Neuronal stem cell (in vitro differentiated cells): ENCODE results near the gene RRAS.

Experiments used
- DNase-seq: peaks from one replicate; pipeline ENCODE4 v3.0.0-alpha.2; 2013; ENCODE audit warnings: low spot score
- H2AFZ ChIP-seq: one replicate; pipeline ENCODE4 v1.6.1; 2013; ENCODE audit warnings: mild to moderate bottlenecking, low read length, inconsistent platforms
- H2AK5ac ChIP-seq: 2 replicates; pipeline ENCODE4 v1.6.1; 2013; ENCODE audit warnings: low read depth, mild to moderate bottlenecking, inconsistent platforms, low read length, moderate library complexity, mixed read lengths
- H2BK120ac ChIP-seq: 2 replicates; pipeline ENCODE4 v1.6.1; 2013; ENCODE audit warnings: low read depth, mild to moderate bottlenecking, inconsistent platforms, low read length, moderate library complexity, mixed read lengths
- H2BK12ac ChIP-seq: one replicate; pipeline ENCODE4 v1.6.1; 2013; ENCODE audit warnings: low read length, inconsistent platforms
- H2BK15ac ChIP-seq: 2 replicates; pipeline ENCODE4 v1.6.1; 2013; ENCODE audit warnings: mild to moderate bottlenecking, low read length, inconsistent platforms, mixed read lengths
- H2BK5ac ChIP-seq: one replicate; pipeline ENCODE4 v1.6.1; 2013; ENCODE audit warnings: inconsistent platforms, mild to moderate bottlenecking, low read length, moderate library complexity
- H3K14ac ChIP-seq: one replicate; pipeline ENCODE4 v1.6.1; 2013; ENCODE audit warnings: low read length, inconsistent platforms
- H3K18ac ChIP-seq: 2 replicates; pipeline ENCODE4 v1.6.1; 2013; ENCODE audit warnings: low read length, inconsistent platforms
- H3K23ac ChIP-seq: 2 replicates; pipeline ENCODE4 v1.6.1; 2013; ENCODE audit warnings: low read depth, mild to moderate bottlenecking, mixed read lengths, low read length, inconsistent platforms; ENCODE audit not compliant: poor library complexity
- H3K27ac ChIP-seq: replicated peaks from 3 replicates; pipeline ENCODE4 v1.5.1; 2013; ENCODE audit warnings: low read length, inconsistent platforms
- H3K27me3 ChIP-seq, 3 experiments: 2 replicates each; pipeline ENCODE4 v1.6.1; 2013; ENCODE audit warnings: low read length in 3 of 3, mild to moderate bottlenecking in 2 of 3, inconsistent platforms in 1 of 3, low read depth in 1 of 3, mixed read lengths in 1 of 3, moderate library complexity in 1 of 3; ENCODE audit not compliant: control insufficient read depth in 3 of 3, insufficient read depth in 3 of 3
- H3K36me3 ChIP-seq, 2 donors: replicated peaks in 1 of 2; 2 replicates each; pipeline ENCODE4 v1.6.1; 2013; ENCODE audit warnings: low read length in 2 of 2; ENCODE audit not compliant: control insufficient read depth in 2 of 2, insufficient read depth in 2 of 2
- H3K4ac ChIP-seq: 2 replicates; pipeline ENCODE4 v1.6.1; 2013; ENCODE audit warnings: inconsistent platforms, mild to moderate bottlenecking, low read length, moderate library complexity
- H3K4me1 ChIP-seq, 2 donors: 1 replicate in 1 of 2; 2 replicates in 1 of 2; pipeline ENCODE4 v1.6.1; 2013; ENCODE audit warnings: low read length in 2 of 2, low read depth in 1 of 2; ENCODE audit not compliant: control insufficient read depth in 2 of 2, insufficient read depth in 1 of 2
- H3K4me2 ChIP-seq: one replicate; pipeline ENCODE4 v1.6.1; 2013; ENCODE audit warnings: mild to moderate bottlenecking, low read length, inconsistent platforms; ENCODE audit not compliant: insufficient read depth, poor library complexity, severe bottlenecking
- H3K4me3 ChIP-seq, 2 donors: 2 replicates each; pipeline ENCODE4 v1.5.1; 2013; ENCODE audit warnings: low read length in 2 of 2, mild to moderate bottlenecking in 2 of 2, inconsistent platforms in 1 of 2, moderate library complexity in 1 of 2
- H3K79me1 ChIP-seq: one replicate; pipeline ENCODE4 v1.6.1; 2013; ENCODE audit warnings: low read depth, mild to moderate bottlenecking, inconsistent platforms, low read length, moderate library complexity
- H3K9ac ChIP-seq: one replicate; pipeline ENCODE4 v1.6.1; 2013; ENCODE audit warnings: mild to moderate bottlenecking, low read depth, low read length, inconsistent platforms; ENCODE audit not compliant: poor library complexity
- H3K9me3 ChIP-seq, 2 donors: replicated peaks in 1 of 2; 2 replicates each; pipeline versions ENCODE3 to v1.6.1; 2013; ENCODE audit warnings: low read length in 2 of 2, mild to moderate bottlenecking in 2 of 2, inconsistent platforms in 1 of 2, low read depth in 1 of 2, mixed read lengths in 1 of 2, moderate library complexity in 1 of 2; ENCODE audit not compliant: control insufficient read depth in 2 of 2, insufficient read depth in 1 of 2
- H4K8ac ChIP-seq: one replicate; pipeline ENCODE4 v1.6.1; 2013; ENCODE audit warnings: low read depth, mild to moderate bottlenecking, inconsistent platforms, low read length, moderate library complexity
- H4K91ac ChIP-seq: one replicate; pipeline ENCODE4 v1.6.1; 2013; ENCODE audit warnings: low read length, low read depth, mild to moderate bottlenecking, inconsistent platforms; ENCODE audit not compliant: poor library complexity
- WGBS, 2 donors: extraction: QIAGEN DNeasy Blood & Tissue Kit; methylation state at CpG; one replicate each; pipeline ENCODE4 v1.1.7; 2013; ENCODE audit warnings: missing lambda C conversion rate in 2 of 2, mixed read lengths in 1 of 2; ENCODE audit not compliant: insufficient read length in 2 of 2, insufficient replicate concordance in 1 of 2; ENCODE audit errors: extremely low coverage in 2 of 2; 5-methylcytosine and 5-hydroxymethylcytosine counted together

The RRAS gene

GRCh38 chr19:49591731-49592485, 48.0 kb downstream of the RRAS start:
- peak overlapping the region; percentile 98 for H2BK5ac ChIP-seq

GRCh38 chr19:49590971-49591730, 48.8 kb downstream of the RRAS start, which contains the start of gene PRR12:
PRR12 (plus strand) TSS chr19:49591182; CDS start chr19:49591655, 473 bp downstream.
- H2AK5ac ChIP-seq, result peak within 1 kb of the TSS; percentile 100
- H3K23ac ChIP-seq, result peak within 1 kb of the TSS; percentile 99
- peak within 1 kb of the TSS; percentile 100 for H3K4me2 ChIP-seq
- H4K8ac ChIP-seq, result peak within 1 kb of the TSS; percentile 43
- peak within 1 kb of the TSS; percentile 97 for H2BK12ac ChIP-seq
- H2AFZ ChIP-seq, result peak within 1 kb of the TSS; percentile 80
- peak within 1 kb of the TSS; percentile 94 for H2BK120ac ChIP-seq
- no peaks in the 10 kb centered on the region for H3K9me3 ChIP-seq
- peak within 1 kb of the TSS; percentile 79 for H4K91ac ChIP-seq
- DNase-seq, result peak; percentile 73
- peak within 1 kb of the TSS; percentile 100 for H3K14ac ChIP-seq
- peaks cover 27% of the 10 kb centered on the region for H3K79me1 ChIP-seq
- WGBS, 2 donors, result no CpG with 5 or more reads among the region's 66 CpGs
- peak within 1 kb of the TSS; percentile 100 for H3K9ac ChIP-seq
- H3K4ac ChIP-seq, result peak within 1 kb of the TSS; percentile 76
- H3K27ac ChIP-seq, result peak within 1 kb of the TSS; percentile 95
- H3K18ac ChIP-seq, result peak within 1 kb of the TSS; percentile 100
- peak within 1 kb of the TSS; percentile 98 for H3K4me3 ChIP-seq
- H3K27me3 ChIP-seq, result no peaks in the 10 kb centered on the region
- H3K36me3 ChIP-seq, result peaks cover 18 to 23% of the 10 kb centered on the region in 2 donors
- H3K4me1 ChIP-seq, result peaks cover 8 to 12% of the 10 kb centered on the region in 2 donors
- H2BK15ac ChIP-seq, result peak within 1 kb of the TSS; percentile 100
- peak within 1 kb of the TSS; percentile 99 for H2BK5ac ChIP-seq

More at GRCh38 chr19:49591731-49592485, 48.0 kb downstream of the RRAS start:
- Histone ChIP-seq H2AK5ac (peak overlapping the region; percentile 92), H4K91ac (no peak overlapping the region), H3K23ac (peak overlapping the region; percentile 99), H3K14ac (peak overlapping the region; percentile 63), H3K27me3 (no peaks in the 10 kb centered on the region), H3K79me1 (peaks cover 34% of the 10 kb centered on the region), H3K4ac (peak overlapping the region; percentile 76), H3K18ac (peak overlapping the region; percentile 97), H2BK12ac (peak overlapping the region; percentile 58), H3K9ac (peak overlapping the region; percentile 97), H3K27ac (peak overlapping the region; percentile 95), H3K36me3 (peaks cover 23 to 30% of the 10 kb centered on the region in 2 donors), H2BK15ac (peak overlapping the region; percentile 94), H4K8ac (no peak overlapping the region), H3K9me3 (no peaks in the 10 kb centered on the region), H3K4me1 (peaks cover 8 to 12% of the 10 kb centered on the region in 2 donors), H2AFZ (peak overlapping the region; percentile 76), H3K4me2 (peak overlapping the region; percentile 96), H2BK120ac (peak overlapping the region; percentile 81), H3K4me3 (peak overlapping the region; percentile 98)
- no peak for DNase-seq
- WGBS, 2 donors, result no CpG with 5 or more reads among the region's 51 CpGs

DNA sequence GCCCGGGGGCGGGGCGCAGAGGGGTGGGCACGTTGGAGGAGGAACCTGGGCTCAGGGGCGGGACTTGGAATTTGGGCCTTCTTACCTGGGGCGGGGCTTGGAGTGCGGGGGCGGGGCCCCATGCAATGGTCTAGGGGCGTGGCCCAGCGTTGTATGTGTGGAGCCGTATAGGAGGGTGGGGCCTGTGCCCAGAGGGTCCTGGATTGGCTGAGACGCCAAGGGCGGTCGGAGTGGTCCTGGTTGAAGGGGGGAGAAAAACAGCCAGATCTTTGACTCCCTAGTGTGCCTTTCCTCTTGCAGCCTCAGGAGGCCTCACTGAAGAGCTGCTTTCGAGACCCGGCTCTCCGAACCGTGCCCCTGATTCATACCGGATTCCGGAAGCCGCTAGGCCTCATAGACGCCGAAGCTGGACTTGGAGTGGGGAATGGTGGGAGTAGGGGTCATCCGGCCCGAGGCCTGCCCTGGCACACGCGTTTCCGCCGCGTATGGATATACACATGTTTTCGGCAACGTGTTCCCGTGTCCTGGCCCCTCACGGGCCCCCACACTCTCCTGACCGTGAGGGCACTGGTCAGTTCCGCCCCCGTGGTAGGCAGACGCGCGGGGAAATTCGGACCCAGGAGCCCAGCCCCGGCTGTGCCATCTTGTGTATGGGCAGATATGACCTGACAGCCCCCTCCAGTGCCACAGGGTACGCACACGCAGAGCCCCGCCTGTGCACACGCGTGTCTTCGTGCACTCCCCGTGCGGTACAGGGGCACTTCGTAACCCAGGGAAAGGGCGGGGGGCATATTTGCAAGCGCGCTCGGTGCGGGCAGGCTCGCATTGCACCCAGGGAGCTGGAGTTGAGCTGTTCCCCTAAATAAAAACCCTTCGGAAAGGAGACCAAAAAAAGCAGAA, 49.6 kb downstream of the RRAS start:
- H4K91ac ChIP-seq, result peak overlapping the region; percentile 79
- peak overlapping the region; percentile 100 for H3K14ac ChIP-seq
- peaks cover 12 to 16% of the 10 kb centered on the region in 2 donors for H3K36me3 ChIP-seq
- peak; percentile 97 for DNase-seq
- WGBS, 2 donors, result no CpG with 5 or more reads among the region's 58 CpGs
- peak overlapping the region; percentile 89 to 98 for H3K4me3 ChIP-seq
- H2AK5ac ChIP-seq, result peak overlapping the region; percentile 100
- H3K23ac ChIP-seq, result peak overlapping the region; percentile 98
- peak overlapping the region; percentile 97 for H2BK12ac ChIP-seq
- H2BK5ac ChIP-seq, result peak overlapping the region; percentile 99
- peak overlapping the region; percentile 100 for H3K18ac ChIP-seq
- peaks cover 23% of the 10 kb centered on the region for H3K79me1 ChIP-seq
- H3K27me3 ChIP-seq, result no peaks in the 10 kb centered on the region
- peak overlapping the region; percentile 100 for H2BK15ac ChIP-seq
- peak overlapping the region; percentile 94 for H2BK120ac ChIP-seq
- no peaks in the 10 kb centered on the region for H3K9me3 ChIP-seq
- peak overlapping the region; percentile 43 for H4K8ac ChIP-seq
- peak overlapping the region; percentile 95 for H3K27ac ChIP-seq
- H3K4me1 ChIP-seq, result peaks cover 10 to 15% of the 10 kb centered on the region in 2 donors
- H3K9ac ChIP-seq, result peak overlapping the region; percentile 100
- peak overlapping the region; percentile 38 for H3K4ac ChIP-seq
- peak overlapping the region; percentile 80 for H2AFZ ChIP-seq
- H3K4me2 ChIP-seq, result peak overlapping the region; percentile 100
